ENCODE results near the gene MTNR1B. TPM values are rescaled to one million over a fixed set of nuclear protein-coding genes. Genes with fewer than 3 reads are reported as not detected.

Gene MTNR1B
- polyA plus RNA-seq, 2 of the 4 experiments (the other 2 are of a cell fraction), result not detected

- FAIRE-seq, result no peak
- Histone ChIP-seq H3K9me3 (peaks cover under 1% of the 10 kb centered on the region; the same call in 1 of the 3 replicates), H3K4me1 (no peaks in the 10 kb centered on the region), H3K4me2 (no peak overlapping the region), H3K4me3 (no peak overlapping the region), H3K27ac (no peak overlapping the region)
- POLR2A ChIA-PET, result no interaction called here
- TF ChIP-seq PBX3 (IDR thresholded peaks at IDR 0.05) (no peak), MAFK (IDR thresholded peaks at IDR 0.05; ENCODE audit: partially characterized antibody) (no peak), MYC (IDR thresholded peaks at IDR 0.05; ENCODE audit: borderline replicate concordance, low read length) (no peak), ZNF302 (CRISPR knock-in tag; IDR thresholded peaks at IDR 0.05) (no peak), BHLHE40 (IDR thresholded peaks at IDR 0.05; ENCODE audit: low read depth, low read length) (no peak), HOXA7 (CRISPR knock-in tag; IDR thresholded peaks at IDR 0.05) (no peak), RNF2 (IDR thresholded peaks at IDR 0.05; ENCODE audit: borderline replicate concordance, low read depth) (no peak), ESRRA (IDR thresholded peaks at IDR 0.05; ENCODE audit: borderline replicate concordance, low read length) (no peak), ATOH8 (CRISPR knock-in tag; IDR thresholded peaks at IDR 0.05; ENCODE audit: low read depth) (no peak), POLR2AphosphoS2 (conservative IDR thresholded peaks at IDR 0.05; ENCODE audit: low read length) (no peak), MAZ (IDR thresholded peaks at IDR 0.05; ENCODE audit: borderline replicate concordance, low read depth, low read length) (no peak), KDM5A (IDR thresholded peaks at IDR 0.05) (no peak)
- 92% methylated on average over 5 of the region's 5 CpGs for WGBS (ENCODE audit: missing lambda C conversion rate)
- ATAC-seq, result no peak
- no peak for DNase-seq (ENCODE audit: low read depth in 1 of 2, low spot score in 1 of 2)
- CTCF ChIA-PET, result interaction anchor here (0.9 kb wide), 1 partner anchor 216 kb away, joined by 3 read pairs; no protein-coding TSS in a partner anchor
Measured at GRCh38 chr11:92954003-92954402, 15.4 kb upstream of the MTNR1B start.

GRCh38 chr11:92955860-92956259, 13.6 kb upstream of the MTNR1B start:
- Histone ChIP-seq H3K4me2 (no peak overlapping the region), H3K4me3 (no peak overlapping the region), H3K27ac (no peak overlapping the region), H3K9me3 (no peaks in the 10 kb centered on the region), H3K4me1 (no peaks in the 10 kb centered on the region)
- FAIRE-seq (no peak), ATAC-seq (no peak), DNase-seq (ENCODE audit: low read depth in 1 of 2, low spot score in 1 of 2) (no peak)
- ChIA-PET POLR2A (no interaction called here), CTCF (interaction anchor here (0.6 to 1.1 kb wide), 2 partner anchors 14 to 123 kb away, joined by 3 to 4 read pairs; no protein-coding TSS in a partner anchor)
- no peak for TF ChIP-seq REST (IDR thresholded peaks at IDR 0.05)
- no peak for TF ChIP-seq EP300 (IDR thresholded peaks at IDR 0.05)
- no peak for TF ChIP-seq TFCP2L1 (CRISPR knock-in tag; IDR thresholded peaks at IDR 0.05)
- TF ChIP-seq HES2 (IDR thresholded peaks at IDR 0.05), result no peak
- no peak for TF ChIP-seq PBX3 (IDR thresholded peaks at IDR 0.05)
- TF ChIP-seq TP53 (CRISPR knock-in tag; IDR thresholded peaks at IDR 0.05), result no peak
- no peak for TF ChIP-seq GATA3 (IDR thresholded peaks at IDR 0.05; ENCODE audit: borderline replicate concordance)
- TF ChIP-seq POLR2AphosphoS2 (conservative IDR thresholded peaks at IDR 0.05; ENCODE audit: low read length), result no peak
- TF ChIP-seq HDAC2 (IDR thresholded peaks at IDR 0.05), result no peak

All from A549 (cell line).